Osteocyte (in vitro differentiated cells): ENCODE results near the gene BGN. TPM values are rescaled to one million over a fixed set of nuclear protein-coding genes. Genes with fewer than 3 reads are reported as not detected.

ENCODE experiments used
- DNase-seq: peaks from one replicate; pipeline ENCODE4 v3.0.0; 2021; ENCODE audit warnings: mixed read lengths; ENCODE audit not compliant: unreplicated experiment; ENCODE audit errors: extremely low spot score
- H3K27ac Mint-ChIP-seq: one replicate; pipeline ENCODE4 v1.8.0; 2021; ENCODE audit warnings: mild to moderate bottlenecking, mixed read lengths; ENCODE audit not compliant: unreplicated experiment
- H3K27me3 Mint-ChIP-seq: one replicate; pipeline ENCODE4 v1.8.0; 2021; ENCODE audit warnings: mixed read lengths; ENCODE audit not compliant: unreplicated experiment
- H3K36me3 Mint-ChIP-seq: one replicate; pipeline ENCODE4 v1.8.0; 2021; ENCODE audit warnings: mixed read lengths; ENCODE audit not compliant: unreplicated experiment
- H3K4me1 Mint-ChIP-seq: one replicate; pipeline ENCODE4 v1.8.0; 2021; ENCODE audit warnings: mixed read lengths; ENCODE audit not compliant: unreplicated experiment
- H3K4me3 Mint-ChIP-seq: one replicate; pipeline ENCODE4 v1.8.0; 2021; ENCODE audit warnings: mild to moderate bottlenecking, moderate library complexity, mixed read lengths; ENCODE audit not compliant: unreplicated experiment
- H3K9me3 Mint-ChIP-seq: one replicate; pipeline ENCODE4 v1.8.0; 2021; ENCODE audit warnings: mixed read lengths; ENCODE audit not compliant: unreplicated experiment
- total RNA-seq: library from RNA; stranded (reverse); gene quantifications from 2 replicates; pipeline ENCODE4 v1.2.1, GENCODE V29; 2021
- TF ChIP-seq, protein P1 (sequence below): fragments of 200-600 bp; sonication (generic); IDR thresholded peaks from 2 replicates; pipeline ENCODE4 v1.5.0; 2021; ENCODE audit warnings: antibody characterized with exemption, mild to moderate bottlenecking, moderate library complexity

BGN gene
- total RNA-seq, 1 donor from 2014 or later, result 1,633 TPM

DNA sequence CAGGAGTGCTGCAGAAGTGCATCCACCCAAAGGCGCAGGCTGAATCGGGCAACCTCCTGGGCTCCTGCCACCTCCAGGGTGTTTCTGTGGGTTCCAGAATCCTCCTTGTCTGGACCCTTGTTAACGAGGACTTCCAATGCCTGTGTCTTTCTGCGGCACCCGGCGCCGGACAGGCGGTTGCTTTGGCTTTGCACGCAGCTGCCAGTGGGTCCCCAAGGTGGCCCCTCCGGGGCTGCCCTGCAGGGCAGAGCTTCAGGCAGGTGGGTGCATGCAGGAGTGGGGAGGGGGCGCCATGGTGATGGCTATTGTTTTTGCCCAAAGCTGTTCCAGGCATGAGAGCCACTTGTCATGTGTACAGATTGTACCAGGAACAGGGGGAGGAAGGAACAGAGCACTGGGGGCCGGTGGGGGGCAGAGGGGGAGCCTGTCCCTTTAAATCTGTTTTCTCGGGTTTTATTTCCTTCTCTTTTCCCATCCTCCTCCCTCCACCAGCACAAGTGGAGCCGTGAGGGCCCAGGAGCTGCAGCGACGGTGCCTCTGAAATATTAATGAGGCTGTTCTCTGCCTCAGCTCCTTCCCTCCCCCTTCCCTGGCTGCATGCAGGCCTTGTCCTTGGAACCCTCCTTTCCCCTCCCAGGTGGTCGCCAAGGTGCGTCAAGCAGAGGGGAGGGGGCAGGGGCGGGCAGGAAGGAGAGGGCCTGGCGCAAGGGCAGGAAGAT is 35.8 kb downstream of the BGN start:
- H3K4me1 Mint-ChIP-seq, result no peaks in the 10 kb centered on the region
- H3K36me3 Mint-ChIP-seq, result no peaks in the 10 kb centered on the region

DNA sequence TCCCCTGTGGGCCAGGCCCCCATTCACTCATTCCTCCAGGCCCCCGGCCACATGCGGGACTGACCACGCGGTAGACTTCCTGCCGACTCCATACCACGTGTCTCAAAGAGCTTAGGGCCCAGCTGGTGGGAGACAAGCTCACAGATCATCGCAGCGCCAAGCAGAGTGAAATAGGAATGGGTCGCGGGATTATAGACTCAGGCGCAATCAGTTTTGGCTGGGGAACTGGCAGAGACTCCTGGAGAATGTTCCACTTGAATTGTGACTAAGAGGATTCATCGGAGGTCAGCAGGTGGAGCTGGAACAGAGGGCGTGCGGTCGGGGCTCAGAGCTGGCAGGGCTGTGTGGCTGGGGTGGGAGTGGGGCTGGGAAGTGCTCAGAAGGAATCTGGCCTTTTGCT is 38.3 kb downstream of the BGN start:
- no peaks in the 10 kb centered on the region for H3K36me3 Mint-ChIP-seq
- TF ChIP-seq, protein P1, sequence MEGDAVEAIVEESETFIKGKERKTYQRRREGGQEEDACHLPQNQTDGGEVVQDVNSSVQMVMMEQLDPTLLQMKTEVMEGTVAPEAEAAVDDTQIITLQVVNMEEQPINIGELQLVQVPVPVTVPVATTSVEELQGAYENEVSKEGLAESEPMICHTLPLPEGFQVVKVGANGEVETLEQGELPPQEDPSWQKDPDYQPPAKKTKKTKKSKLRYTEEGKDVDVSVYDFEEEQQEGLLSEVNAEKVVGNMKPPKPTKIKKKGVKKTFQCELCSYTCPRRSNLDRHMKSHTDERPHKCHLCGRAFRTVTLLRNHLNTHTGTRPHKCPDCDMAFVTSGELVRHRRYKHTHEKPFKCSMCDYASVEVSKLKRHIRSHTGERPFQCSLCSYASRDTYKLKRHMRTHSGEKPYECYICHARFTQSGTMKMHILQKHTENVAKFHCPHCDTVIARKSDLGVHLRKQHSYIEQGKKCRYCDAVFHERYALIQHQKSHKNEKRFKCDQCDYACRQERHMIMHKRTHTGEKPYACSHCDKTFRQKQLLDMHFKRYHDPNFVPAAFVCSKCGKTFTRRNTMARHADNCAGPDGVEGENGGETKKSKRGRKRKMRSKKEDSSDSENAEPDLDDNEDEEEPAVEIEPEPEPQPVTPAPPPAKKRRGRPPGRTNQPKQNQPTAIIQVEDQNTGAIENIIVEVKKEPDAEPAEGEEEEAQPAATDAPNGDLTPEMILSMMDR, result no peak
- no peak for DNase-seq
- H3K27ac Mint-ChIP-seq, result no peak overlapping the region
- no peak overlapping the region for H3K4me3 Mint-ChIP-seq
- H3K4me1 Mint-ChIP-seq, result no peaks in the 10 kb centered on the region
- H3K27me3 Mint-ChIP-seq, result peaks cover 2% of the 10 kb centered on the region
- no peaks in the 10 kb centered on the region for H3K9me3 Mint-ChIP-seq

More for the DNA sequence above, 35.8 kb downstream of the BGN start:
- Mint-ChIP-seq H3K27me3 (peaks cover 5% of the 10 kb centered on the region), H3K9me3 (no peaks in the 10 kb centered on the region), H3K4me3 (no peak overlapping the region), H3K27ac (no peak overlapping the region)
- no peak for DNase-seq
- TF ChIP-seq, protein P1, result no peak

DNA sequence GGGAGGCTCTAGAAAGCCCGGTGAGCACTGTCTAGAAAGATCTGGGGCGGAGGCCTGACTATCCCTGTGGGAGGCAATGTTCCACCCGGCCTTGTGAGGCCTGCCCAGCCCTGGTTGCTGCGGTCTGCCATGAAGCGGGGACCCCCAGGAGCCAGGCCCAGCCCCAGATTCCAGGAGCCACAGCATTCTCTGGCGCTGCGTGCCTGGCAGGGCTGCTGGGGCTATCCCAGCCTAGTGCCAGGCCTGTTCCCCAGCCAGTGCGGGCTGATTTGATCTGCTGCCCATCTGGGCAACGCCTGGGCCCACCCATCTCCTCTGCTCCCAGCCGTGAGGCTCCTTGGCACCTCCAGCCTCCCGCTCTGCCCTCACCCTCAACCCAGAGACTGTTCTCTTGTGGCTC is 42.3 kb downstream of the BGN start:
- H3K9me3 Mint-ChIP-seq, result no peaks in the 10 kb centered on the region
- DNase-seq, result no peak
- H3K27me3 Mint-ChIP-seq, result no peaks in the 10 kb centered on the region
- H3K4me3 Mint-ChIP-seq, result no peak overlapping the region
- no peaks in the 10 kb centered on the region for H3K4me1 Mint-ChIP-seq
- no peaks in the 10 kb centered on the region for H3K36me3 Mint-ChIP-seq
- no peak overlapping the region for H3K27ac Mint-ChIP-seq
- TF ChIP-seq, protein P1, result no peak

DNA sequence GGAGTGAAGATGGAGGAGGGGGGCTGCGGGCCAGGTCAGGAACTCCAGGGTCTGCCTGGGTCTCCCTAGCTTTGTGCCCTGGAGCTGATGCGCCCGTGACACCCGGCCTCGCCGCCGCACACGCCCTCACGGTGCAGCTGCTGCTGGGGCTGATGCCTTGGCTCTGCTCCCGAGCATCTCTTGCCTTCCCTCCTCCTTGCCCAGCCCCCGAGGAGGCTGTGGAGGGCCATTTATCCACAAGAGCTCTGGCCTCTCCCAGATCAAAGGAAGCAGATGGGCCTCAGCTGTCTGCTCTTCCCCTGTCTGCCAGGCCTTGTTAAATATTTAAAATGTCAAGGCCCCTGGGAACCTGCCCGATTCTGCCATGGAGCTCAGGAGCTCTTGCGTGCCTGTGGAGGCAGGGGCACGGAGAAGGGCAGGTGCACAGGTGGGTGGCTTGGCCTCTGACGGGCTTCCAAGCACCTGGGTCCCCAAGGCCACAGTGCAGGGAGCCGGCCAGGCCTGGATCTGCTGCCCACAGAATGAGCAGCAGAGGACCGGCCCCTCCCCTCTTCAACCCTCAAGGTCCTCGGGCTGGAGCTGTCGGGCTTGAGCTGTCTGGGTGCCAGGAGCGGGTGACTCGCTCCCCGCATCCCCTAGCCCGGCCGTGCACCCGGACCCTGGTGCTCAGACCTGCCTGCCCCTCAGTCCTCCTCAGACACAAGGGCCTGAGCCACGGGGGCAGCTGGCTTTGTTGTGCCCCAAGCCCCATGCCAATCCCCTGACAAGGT is 42.9 kb downstream of the BGN start:
- Mint-ChIP-seq H3K27ac (no peak overlapping the region), H3K9me3 (no peaks in the 10 kb centered on the region), H3K27me3 (no peaks in the 10 kb centered on the region), H3K4me1 (no peaks in the 10 kb centered on the region), H3K36me3 (no peaks in the 10 kb centered on the region), H3K4me3 (no peak overlapping the region)
- DNase-seq, result no peak
- TF ChIP-seq, protein P1, result no peak

DNA sequence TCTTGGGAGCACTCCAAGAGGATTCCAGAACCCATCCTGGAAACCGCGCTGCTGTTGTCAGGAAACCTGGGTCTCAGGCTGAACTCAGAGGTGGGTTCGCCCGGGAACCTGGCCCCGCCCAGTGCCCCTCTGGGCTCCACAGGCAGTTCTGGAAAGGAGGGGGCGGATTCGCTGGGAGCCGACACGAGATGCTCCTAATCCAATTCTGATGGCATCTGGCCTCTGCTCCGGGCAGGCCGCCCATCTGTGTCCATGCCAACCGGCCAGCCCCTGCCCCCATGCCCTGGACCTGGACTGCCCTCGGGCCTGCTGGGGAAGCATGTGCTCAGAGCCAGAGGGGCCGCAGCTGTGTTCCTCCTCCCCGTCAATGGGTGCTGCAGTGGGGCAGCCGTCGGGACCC is 43.6 kb downstream of the BGN start:
- Mint-ChIP-seq H3K27me3 (no peaks in the 10 kb centered on the region), H3K27ac (no peak overlapping the region), H3K4me3 (no peak overlapping the region), H3K36me3 (no peaks in the 10 kb centered on the region), H3K9me3 (no peaks in the 10 kb centered on the region), H3K4me1 (no peaks in the 10 kb centered on the region)
- TF ChIP-seq, protein P1, result no peak
- no peak for DNase-seq
